Measurements from ENCODE around the gene POLR3E.

Gene POLR3E

GRCh38 chr16:22328081-22328725, 31.0 kb downstream of the POLR3E start:
- in situ Hi-C loops (cut with HindIII; ENCODE audit: low sequenced_read_pairs), result loop anchor here (25.0 kb wide), 1 partner anchor 309 kb away; no protein-coding TSS in a partner anchor

DNA sequence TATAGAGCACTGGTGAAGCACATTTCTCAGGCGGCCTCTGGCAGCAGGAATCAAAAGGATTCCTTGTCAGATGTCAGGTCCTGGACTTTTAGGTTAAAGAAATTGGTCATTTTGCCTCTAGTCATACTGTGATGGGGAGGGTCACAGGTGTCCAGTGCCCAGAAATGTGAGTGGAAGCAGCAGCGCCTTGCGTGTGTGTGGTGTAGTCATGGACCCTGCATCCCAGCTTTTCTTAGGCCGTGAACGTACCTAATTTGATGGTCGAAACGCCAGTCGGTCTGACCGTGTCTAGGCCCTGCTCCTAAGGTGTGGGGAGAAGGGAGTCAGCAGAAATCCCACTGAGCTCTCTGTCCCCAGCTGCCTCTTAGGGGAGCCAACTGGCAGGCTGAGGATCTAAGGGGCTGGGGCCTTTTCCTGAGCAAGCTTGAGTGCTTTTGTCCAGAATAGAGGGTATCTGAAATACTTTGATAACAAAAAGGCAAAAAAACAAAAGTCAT, 32.0 kb downstream of the POLR3E start:
- in situ Hi-C loops (cut with HindIII; ENCODE audit: low sequenced_read_pairs), result loop anchor here (25.0 kb wide), 1 partner anchor 308 kb away; no protein-coding TSS in a partner anchor

- in situ Hi-C loops (cut with HindIII; ENCODE audit: low sequenced_read_pairs), result loop anchor here (25.0 kb wide), 1 partner anchor 307 kb away; no protein-coding TSS in a partner anchor
Measured at GRCh38 chr16:22330326-22330725, 33.1 kb downstream of the POLR3E start.

DNA sequence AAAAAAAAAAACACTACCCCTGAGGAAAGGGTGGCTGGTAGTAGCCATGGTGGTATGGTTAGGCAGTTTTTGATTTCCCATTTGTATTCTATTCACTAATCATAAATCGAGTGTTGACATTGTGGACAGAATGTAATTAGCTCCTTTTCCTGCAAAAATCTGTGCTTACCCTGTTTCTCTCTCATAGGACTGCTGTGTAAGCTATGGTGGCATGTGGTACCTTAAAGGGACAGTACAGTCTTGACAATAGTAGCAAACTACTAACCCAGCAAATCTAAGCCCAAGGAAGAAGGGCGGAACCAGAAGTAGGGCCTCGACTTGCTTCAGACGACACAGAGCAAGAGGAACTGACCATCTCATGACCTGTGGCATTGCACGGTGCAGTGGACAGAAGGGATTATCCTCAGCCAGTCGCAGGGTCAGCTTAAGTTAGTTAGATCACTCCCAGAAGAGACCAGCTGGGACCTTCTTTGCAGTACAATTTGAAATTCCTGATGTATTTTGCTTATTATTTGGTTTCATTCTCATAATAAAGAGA, 36.3 kb downstream of the POLR3E start:
- in situ Hi-C loops (cut with HindIII; ENCODE audit: low sequenced_read_pairs), result loop anchor here (25.0 kb wide), 1 partner anchor 304 kb away; no protein-coding TSS in a partner anchor

- in situ Hi-C loops (cut with HindIII; ENCODE audit: low sequenced_read_pairs), result loop anchor here (25.0 kb wide), 1 partner anchor 302 kb away; no protein-coding TSS in a partner anchor
Measured at GRCh38 chr16:22335668-22336246, 38.5 kb downstream of the POLR3E start.

DNA sequence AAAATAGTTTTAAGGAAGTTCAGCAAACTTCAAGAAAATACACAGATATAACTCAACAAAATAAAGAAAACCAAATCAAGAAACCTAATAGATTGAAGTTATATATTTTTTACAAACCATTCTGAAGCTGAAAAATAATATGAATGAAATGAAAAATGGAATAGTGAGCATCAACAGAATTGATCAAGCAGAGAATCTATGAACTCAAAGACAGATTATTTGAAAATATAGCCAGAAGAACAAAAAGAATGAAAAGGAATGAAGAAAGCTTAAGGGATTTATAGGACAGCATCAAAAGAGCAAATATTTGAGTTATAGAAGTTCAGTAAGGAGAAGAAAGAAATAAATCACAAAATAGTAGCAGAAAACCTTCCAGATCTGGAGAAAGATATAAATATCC, 39.4 kb downstream of the POLR3E start:
- in situ Hi-C loops (cut with HindIII; ENCODE audit: low sequenced_read_pairs), result loop anchor here (25.0 kb wide), 1 partner anchor 301 kb away; no protein-coding TSS in a partner anchor

- in situ Hi-C loops (cut with HindIII; ENCODE audit: low sequenced_read_pairs), result loop anchor here (25.0 kb wide), 1 partner anchor 300 kb away; no protein-coding TSS in a partner anchor
Measured at GRCh38 chr16:22337045-22337444, 39.8 kb downstream of the POLR3E start.

- in situ Hi-C loops (cut with HindIII; ENCODE audit: low sequenced_read_pairs), result loop anchor here (25.0 kb wide), 1 partner anchor 299 kb away; no protein-coding TSS in a partner anchor
Measured at GRCh38 chr16:22337849-22338635, 40.8 kb downstream of the POLR3E start.

DNA sequence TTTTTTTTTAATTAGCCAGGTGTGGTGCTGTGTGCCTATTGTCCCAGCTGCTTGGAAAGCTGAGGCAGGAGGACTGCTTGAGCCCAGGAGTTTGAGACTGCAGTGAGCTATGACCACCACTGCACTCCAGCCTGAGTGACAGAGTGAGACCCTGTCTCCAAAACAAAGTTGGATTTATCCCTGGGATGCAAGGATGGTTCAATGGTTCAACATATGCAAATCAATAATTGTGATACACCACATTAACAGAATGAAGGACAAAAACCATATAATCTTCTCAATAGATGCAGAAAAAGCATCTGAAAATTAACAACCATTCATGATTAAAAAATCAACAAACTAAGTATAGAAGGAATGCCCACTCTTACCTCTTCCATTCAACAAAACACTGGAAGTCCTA, 43.7 kb downstream of the POLR3E start:
- in situ Hi-C loops (cut with HindIII; ENCODE audit: low sequenced_read_pairs), result loop anchor here (25.0 kb wide), 1 partner anchor 296 kb away; no protein-coding TSS in a partner anchor

GRCh38 chr16:22342082-22342481, 44.9 kb downstream of the POLR3E start:
- in situ Hi-C loops (cut with HindIII; ENCODE audit: low sequenced_read_pairs), result loop anchor here (25.0 kb wide), 1 partner anchor 295 kb away; no protein-coding TSS in a partner anchor

DNA sequence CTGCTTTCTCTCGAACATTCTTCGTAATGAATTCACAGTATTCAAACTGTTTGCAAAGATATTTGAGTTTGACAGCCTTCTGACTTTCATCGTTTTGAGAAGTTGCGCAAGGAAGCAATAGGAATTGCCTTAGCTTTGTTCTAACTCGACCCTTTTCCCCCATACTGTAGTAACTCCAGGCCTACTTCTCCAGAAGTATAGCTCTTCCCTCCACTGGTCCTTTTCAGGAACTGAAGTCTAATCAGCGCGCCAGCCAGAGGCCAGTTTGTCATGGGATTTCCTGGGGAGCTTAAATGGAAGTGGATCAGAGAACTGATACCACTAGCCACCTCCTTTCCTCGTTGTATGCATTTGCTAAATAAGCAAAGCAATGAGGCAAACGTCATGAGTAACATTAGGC, 49.3 kb downstream of the POLR3E start:
- in situ Hi-C loops (cut with HindIII; ENCODE audit: low sequenced_read_pairs), result loop anchor here (25.0 kb wide), 1 partner anchor 291 kb away; no protein-coding TSS in a partner anchor

DNA sequence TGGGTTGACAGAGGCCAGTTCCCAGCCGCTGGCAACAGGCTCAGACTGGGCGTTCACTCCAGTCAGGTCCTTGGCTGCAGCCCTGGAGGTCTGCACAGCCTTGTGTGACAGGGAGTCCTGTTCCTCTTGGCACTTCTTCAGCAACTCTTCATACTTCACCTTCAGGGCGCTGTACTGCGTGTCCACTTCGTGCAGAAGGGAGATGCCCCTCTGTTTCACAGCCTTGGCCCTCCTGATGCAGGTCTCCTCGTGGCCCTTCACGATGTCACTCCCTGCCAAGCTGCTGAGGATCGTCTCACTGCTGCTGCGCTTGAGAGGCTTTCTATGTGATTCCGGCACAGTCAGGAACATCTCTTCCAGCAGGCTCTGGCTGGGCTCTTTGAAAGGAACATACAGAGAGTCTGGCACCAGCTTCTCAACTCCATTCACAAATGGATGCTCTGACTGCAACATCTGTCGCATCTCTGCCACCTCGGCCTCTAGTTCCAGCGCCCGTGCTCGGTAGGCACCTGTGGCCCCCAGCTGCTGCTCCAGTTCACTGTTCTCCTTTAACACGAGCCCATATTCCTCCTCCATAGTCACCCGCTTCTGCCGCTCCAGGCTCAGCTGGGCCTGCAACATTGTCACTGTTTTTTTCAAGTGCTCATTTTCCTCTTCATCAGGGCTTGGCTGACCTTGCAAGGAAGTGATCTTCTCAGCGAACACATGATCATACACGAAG, 50.1 kb downstream of the POLR3E start:
- in situ Hi-C loops (cut with HindIII; ENCODE audit: low sequenced_read_pairs), result loop anchor here (25.0 kb wide), 1 partner anchor 290 kb away; no protein-coding TSS in a partner anchor

GRCh38 chr16:22348291-22348690, 51.1 kb downstream of the POLR3E start:
- in situ Hi-C loops (cut with HindIII; ENCODE audit: low sequenced_read_pairs), result loop anchor here (25.0 kb wide), 1 partner anchor 289 kb away; no protein-coding TSS in a partner anchor

DNA sequence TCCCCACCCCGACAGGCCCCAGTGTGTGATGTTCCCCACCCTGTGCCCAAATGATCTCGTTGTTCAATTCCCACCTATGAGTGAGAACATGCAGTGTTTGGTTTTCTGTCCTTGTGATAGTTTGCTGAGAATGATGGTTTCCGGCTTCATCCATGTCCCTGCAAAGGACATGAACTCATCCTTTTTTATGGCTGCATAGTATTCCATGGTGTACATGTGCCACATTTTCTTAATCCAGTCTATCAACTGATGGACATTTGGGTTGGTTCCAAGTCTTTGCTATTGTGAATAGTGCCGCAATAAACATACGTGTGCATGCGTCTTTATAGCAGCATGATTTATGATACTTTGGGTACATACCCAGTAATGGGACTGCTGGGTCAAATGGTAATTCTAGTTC, 53.8 kb downstream of the POLR3E start:
- in situ Hi-C loops (cut with HindIII; ENCODE audit: low sequenced_read_pairs), result loop anchor here (5.0 kb wide), 1 partner anchor 44 kb away; no protein-coding TSS in a partner anchor

GRCh38 chr16:22352140-22352539, 54.9 kb downstream of the POLR3E start:
- in situ Hi-C loops (cut with HindIII; ENCODE audit: low sequenced_read_pairs), result loop anchor here (5.0 kb wide), 1 partner anchor 45 kb away; no protein-coding TSS in a partner anchor

- in situ Hi-C loops (cut with HindIII; ENCODE audit: low sequenced_read_pairs), result loop anchor here (5.0 kb wide), 1 partner anchor 45 kb away; no protein-coding TSS in a partner anchor
Measured at GRCh38 chr16:22352723-22353122, 55.5 kb downstream of the POLR3E start.

- in situ Hi-C loops (cut with HindIII; ENCODE audit: low sequenced_read_pairs), result loop anchor here (5.0 kb wide), 1 partner anchor 46 kb away; no protein-coding TSS in a partner anchor
Measured at GRCh38 chr16:22353191-22353919, 56.1 kb downstream of the POLR3E start.

DNA sequence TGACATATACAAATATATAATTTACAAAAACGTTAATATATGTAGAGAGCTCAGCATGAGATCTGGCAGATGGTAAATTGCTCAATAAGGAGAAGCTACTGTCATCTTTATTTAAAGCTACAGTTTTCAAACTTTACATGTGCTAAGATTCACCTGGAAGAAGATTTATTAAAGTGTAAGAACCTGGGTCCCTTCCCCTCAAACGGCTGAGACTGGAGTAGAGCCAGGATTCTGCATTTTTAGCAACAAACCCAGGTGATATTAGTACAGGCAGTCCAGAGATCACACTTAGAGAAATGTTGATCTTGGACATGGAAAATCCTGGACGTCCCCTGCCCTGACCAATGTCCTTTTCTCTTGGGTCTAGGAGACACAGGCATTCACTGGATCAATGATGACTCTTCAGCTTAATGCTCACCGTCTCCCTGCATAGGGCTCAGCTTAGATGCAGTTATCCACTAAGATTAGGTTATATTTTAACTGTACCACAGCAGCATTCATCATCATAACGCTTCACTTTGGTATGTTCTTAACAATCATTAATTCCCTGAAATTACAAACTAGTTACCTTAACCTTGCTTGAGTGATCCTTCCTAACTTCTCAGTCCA, 56.8 kb downstream of the POLR3E start:
- in situ Hi-C loops (cut with HindIII; ENCODE audit: low sequenced_read_pairs), result loop anchor here (5.0 kb wide), 1 partner anchor 47 kb away; no protein-coding TSS in a partner anchor

Data from endothelial cell of hepatic sinusoid (primary cell).